Activated CD8-positive, alpha-beta memory T cell treated with anti-CD3 and anti-CD28 coated beads, Interleukin-2, amount 50 U/mL, for 4 hours (primary cell): ENCODE results near the gene FRMPD2.
A peak's percentile ranks its signal among the peaks of the same experiment; 100 is the strongest.

Source experiments
- DNase-seq: peaks from one replicate; pipeline ENCODE4 v3.0.0-alpha.2; 2020

The FRMPD2 gene, protein sequence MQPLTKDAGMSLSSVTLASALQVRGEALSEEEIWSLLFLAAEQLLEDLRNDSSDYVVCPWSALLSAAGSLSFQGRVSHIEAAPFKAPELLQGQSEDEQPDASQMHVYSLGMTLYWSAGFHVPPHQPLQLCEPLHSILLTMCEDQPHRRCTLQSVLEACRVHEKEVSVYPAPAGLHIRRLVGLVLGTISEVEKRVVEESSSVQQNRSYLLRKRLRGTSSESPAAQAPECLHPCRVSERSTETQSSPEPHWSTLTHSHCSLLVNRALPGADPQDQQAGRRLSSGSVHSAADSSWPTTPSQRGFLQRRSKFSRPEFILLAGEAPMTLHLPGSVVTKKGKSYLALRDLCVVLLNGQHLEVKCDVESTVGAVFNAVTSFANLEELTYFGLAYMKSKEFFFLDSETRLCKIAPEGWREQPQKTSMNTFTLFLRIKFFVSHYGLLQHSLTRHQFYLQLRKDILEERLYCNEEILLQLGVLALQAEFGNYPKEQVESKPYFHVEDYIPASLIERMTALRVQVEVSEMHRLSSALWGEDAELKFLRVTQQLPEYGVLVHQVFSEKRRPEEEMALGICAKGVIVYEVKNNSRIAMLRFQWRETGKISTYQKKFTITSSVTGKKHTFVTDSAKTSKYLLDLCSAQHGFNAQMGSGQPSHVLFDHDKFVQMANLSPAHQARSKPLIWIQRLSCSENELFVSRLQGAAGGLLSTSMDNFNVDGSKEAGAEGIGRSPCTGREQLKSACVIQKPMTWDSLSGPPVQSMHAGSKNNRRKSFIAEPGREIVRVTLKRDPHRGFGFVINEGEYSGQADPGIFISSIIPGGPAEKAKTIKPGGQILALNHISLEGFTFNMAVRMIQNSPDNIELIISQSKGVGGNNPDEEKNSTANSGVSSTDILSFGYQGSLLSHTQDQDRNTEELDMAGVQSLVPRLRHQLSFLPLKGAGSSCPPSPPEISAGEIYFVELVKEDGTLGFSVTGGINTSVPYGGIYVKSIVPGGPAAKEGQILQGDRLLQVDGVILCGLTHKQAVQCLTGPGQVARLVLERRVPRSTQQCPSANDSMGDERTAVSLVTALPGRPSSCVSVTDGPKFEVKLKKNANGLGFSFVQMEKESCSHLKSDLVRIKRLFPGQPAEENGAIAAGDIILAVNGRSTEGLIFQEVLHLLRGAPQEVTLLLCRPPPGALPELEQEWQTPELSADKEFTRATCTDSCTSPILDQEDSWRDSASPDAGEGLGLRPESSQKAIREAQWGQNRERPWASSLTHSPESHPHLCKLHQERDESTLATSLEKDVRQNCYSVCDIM (N-terminal part only)

GRCh38 chr10:48274636-48275035 is at the start of gene FRMPD2:
TSS of gene FRMPD2 (minus strand) at chr10:48274696. CDS start at chr10:48274567, 129 bp downstream.
- DNase-seq, result no peak

DNA sequence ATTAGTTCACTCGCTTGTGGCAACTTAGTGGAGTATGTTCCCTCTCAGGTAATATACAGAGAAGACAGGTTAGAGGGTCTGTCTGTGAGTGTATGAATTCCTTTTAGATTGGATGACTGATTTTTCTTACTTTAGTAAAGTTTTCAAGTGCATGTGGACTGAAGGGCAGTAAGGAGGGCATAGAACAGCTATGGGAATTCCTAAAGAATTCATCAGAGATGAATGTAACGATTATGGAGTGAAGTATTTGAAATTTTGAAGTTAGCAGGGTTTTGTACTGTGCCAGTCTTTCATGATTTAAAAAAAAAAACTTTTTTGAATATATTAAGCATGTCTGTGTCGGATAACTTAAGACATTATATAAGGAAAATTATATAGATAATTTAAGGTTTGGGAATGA is 47.5 kb upstream of the FRMPD2 start:
- no peak for DNase-seq

- no peak for DNase-seq
Observed at GRCh38 chr10:48317321-48317990, 43.0 kb upstream of the FRMPD2 start.

GRCh38 chr10:48316236-48316635 is 41.7 kb upstream of the FRMPD2 start:
- no peak for DNase-seq

- DNase-seq, result no peak
Observed at GRCh38 chr10:48314107-48314506, 39.6 kb upstream of the FRMPD2 start.

- DNase-seq, result no peak
Observed at GRCh38 chr10:48309711-48310226, 35.3 kb upstream of the FRMPD2 start.

GRCh38 chr10:48307711-48308018 is 33.2 kb upstream of the FRMPD2 start:
- DNase-seq, result no peak

DNA sequence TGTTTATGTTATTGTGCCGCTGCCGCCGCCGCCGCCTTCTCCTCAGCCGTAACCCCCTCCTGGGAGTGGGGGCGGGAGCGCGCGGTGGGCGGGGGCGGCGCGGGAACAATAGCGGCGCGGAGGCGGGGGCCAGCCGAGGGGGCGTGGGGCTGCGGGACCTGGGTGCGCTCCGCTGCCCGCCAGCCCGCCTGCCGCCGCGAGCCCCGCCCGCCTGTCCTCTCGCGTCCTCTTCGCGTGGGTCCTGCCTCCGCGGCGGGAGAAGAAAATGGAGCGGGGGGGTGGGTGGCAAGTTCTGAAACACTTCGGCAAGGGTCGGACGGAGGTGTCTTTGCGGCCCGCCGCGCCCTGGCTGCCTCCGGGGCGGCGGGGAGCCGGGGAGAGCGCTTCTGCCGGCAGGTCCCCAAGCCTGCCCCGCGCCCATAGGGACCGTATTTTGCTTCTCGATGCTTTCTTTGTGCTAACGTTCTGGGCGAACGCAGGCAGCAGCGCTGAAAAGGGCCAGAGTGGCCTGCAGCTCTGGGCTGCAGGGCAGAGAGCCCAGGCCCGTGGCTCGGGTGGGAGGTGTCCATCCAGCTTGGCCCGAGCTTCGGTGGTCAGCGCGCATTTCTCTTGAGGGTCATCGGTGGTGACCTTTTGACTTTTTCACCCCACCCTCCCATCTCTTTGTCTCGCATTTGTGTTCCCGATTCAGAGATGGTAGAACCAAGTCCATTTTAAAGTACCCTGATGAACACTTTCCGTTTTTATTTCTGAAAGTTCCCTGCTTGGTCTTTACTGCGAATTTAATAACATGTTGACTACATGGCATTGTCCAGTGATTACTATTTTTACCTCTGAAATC is 32.6 kb upstream of the FRMPD2 start:
- peak; percentile 71 for DNase-seq

DNA sequence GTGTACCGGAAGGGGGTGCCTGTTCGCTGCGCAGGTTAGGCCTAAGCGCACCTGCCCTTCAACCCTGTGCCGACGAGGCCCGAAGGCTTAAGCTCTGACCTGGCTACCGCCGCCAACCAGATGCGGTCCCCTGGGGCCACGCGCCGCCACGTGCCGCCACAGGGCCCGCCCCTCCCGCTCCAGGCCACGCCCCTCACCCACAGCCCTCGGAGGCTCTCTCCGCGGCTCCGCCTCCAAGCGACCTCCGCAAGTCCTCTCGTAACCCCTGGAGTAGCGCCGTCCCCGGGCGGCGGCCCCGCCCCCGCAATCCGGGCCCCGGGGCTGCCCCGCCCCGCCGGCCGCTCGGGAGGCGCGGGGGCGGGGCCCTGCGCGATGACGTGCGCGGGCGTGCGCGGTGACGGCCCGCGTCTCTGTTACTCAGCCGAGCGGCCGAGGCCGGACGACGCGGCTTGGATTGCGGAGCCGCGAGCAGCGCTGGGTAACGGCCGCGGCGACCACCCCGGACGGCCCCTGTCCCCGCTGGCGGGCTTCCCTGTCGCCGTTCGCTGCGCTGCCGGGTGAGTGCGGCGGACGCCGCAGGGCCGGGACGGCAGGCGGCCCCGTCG is 31.9 kb upstream of the FRMPD2 start, which contains the start of gene MAPK8:
Gene MAPK8 (plus strand): TSS at position 413 of the 605 bp plus-strand sequence. CDS start 94,984 bp downstream, outside the sequence.
- peak; percentile 95 for DNase-seq

GRCh38 chr10:48305905-48306264 is 31.4 kb upstream of the FRMPD2 start:
- no peak for DNase-seq

- DNase-seq, result no peak
Observed at GRCh38 chr10:48302515-48303476, 28.3 kb upstream of the FRMPD2 start.

DNA sequence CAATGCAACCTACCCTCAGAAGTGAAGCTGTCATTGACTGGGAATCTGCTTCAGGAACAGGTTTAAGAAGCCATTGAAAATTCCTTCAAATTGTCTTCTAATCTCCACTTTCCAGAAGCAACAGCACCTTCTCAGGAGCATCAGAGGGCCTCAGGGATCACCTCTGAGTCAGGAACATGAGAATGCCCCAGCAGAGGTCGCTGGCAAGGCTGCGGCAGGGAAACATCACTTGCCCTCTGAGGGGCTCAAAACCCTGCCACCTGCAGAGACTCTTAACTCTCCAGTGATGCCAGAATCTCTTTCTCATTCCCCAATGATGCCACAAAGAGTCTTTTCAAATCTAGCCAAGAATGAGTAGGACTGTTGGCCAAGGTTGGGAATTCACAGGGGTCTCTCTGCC is 26.1 kb upstream of the FRMPD2 start:
- no peak for DNase-seq

DNA sequence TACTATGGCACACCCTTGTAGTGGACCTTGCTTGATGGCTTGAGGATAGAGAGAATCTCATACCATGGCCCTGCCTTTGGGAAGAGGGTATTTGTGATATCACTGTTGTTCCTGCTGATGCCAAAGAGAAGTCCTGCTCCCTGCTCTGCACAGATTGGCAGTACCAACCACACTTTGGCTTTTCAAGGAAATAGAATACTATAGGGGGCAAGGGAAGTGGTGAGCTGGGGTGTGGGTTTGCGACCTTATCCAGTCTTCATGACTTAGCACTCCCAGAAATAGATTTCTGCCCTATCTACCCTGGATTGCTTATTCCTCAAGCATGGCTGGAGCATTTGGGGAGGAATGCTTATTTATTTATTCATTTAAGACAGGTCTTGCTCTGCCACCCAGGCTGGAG is 25.2 kb upstream of the FRMPD2 start:
- no peak for DNase-seq

DNA sequence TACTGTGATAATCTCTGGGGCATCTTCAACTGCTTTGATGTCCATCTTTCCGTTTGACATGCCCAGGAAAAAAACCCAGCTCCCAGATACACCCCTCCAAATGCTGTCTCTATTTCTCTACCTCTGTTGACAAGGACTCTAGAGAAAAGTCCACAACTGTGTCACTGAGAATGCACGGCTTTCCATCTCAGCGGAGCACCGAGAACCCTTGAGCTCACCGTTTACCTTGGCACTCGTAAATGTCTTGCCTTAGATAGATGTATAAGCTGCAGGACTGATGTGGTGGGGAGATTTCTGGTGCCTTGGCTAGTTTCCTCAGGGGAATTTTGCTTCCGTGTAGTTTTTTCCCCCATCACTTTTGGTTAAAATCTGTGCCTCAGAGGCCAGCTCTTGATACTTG is 24.6 kb upstream of the FRMPD2 start:
- DNase-seq, result no peak

GRCh38 chr10:48296576-48297098 is 22.1 kb upstream of the FRMPD2 start:
- no peak for DNase-seq

DNA sequence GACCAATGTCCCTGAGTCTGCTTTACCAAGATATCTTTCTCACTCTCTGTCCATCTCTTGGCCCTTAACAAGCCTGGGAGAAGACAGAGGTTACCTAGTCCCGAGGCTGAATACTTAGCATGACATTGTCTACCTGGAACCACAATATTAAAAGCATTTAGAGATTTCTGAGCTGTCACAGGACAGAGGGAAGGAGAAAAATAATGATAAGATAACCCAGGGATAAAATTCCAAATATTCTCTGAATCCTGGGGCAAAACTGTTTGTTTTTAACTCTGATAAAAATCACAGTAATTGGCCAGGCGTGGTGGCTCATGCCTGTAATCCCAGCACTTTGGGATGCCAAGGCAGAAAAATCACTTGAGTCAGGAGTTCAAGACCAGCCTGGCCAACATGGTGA is 19.9 kb upstream of the FRMPD2 start:
- DNase-seq, result no peak

DNA sequence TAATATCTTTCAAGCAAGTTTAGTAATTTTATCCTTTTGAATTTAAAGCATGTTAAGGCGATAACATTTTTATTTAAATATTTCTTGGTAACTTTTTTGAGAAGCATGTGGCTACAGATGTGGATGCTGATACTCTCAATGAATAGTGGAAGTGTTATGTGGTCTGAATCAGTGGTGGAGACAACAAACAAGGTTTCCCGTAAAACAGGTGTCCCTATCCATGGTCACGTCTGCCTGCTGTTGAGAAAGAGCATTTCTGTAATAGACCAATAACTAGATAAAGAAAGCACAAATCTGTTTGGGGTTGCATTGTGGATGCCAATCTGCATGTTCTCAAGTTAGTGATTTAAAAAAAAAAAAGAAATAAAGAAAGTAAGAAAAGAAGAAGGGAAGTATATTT is 18.1 kb upstream of the FRMPD2 start:
- no peak for DNase-seq

DNA sequence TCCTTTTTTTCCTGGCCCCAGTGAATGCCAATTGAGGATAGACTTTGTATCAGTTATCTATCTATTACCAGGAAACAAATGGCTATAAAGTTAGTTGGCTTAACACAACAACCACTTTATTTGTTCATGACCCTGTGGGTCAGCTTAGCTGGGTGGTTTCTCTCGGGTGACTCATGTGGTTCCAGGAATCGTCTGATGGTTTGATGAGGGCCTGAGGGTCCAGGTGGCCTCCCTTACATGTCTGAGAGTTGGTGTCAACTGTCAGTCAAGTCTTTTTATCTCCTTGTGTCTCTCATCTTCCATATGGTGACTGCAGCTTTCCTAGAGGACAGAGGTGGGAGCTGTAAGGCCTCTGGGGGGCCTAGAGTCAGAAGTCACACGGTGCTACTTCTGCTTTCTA is 16.7 kb upstream of the FRMPD2 start:
- no peak for DNase-seq

- no peak for DNase-seq
Observed at GRCh38 chr10:48290286-48290685, 15.8 kb upstream of the FRMPD2 start.
